Progenitor cell of endocrine pancreas (in vitro differentiated cells): ENCODE results near the gene ARSB. TPM values are rescaled to one million over a fixed set of nuclear protein-coding genes. Genes with fewer than 3 reads are reported as not detected.

Experiments used
- DNase-seq: peaks from one replicate; pipeline ENCODE4 v3.0.0; 2021; ENCODE audit warnings: low spot score; ENCODE audit not compliant: unreplicated experiment
- H3K27ac Mint-ChIP-seq: 2 replicates; pipeline ENCODE4 v1.8.0; 2021; ENCODE audit warnings: mild to moderate bottlenecking, moderate library complexity, mixed read lengths
- H3K27me3 Mint-ChIP-seq: 2 replicates; pipeline ENCODE4 v1.8.0; 2021; ENCODE audit warnings: mixed read lengths
- H3K36me3 Mint-ChIP-seq: 2 replicates; pipeline ENCODE4 v1.8.0; 2022; ENCODE audit warnings: mixed read lengths; ENCODE audit not compliant: insufficient read depth
- H3K4me1 Mint-ChIP-seq: 2 replicates; pipeline ENCODE4 v1.8.0; 2021; ENCODE audit warnings: low read depth, mixed read lengths
- H3K4me3 Mint-ChIP-seq: 2 replicates; pipeline ENCODE4 v1.8.0; 2021; ENCODE audit warnings: low read depth, mild to moderate bottlenecking, moderate library complexity, mixed read lengths
- H3K9me3 Mint-ChIP-seq: 2 replicates; pipeline ENCODE4 v1.8.0; 2021; ENCODE audit warnings: low read depth, mixed read lengths
- CTCF ChIP-seq: fragments of 200-600 bp; sonication (generic); IDR thresholded peaks from one replicate; pipeline ENCODE4 v1.5.0; 2021; ENCODE audit warnings: antibody characterized with exemption, mild to moderate bottlenecking; ENCODE audit not compliant: unreplicated experiment
- total RNA-seq: library from RNA; stranded (reverse); gene quantifications from 2 replicates; pipeline ENCODE4 v1.2.1, GENCODE V29; 2021

The ARSB gene
- total RNA-seq, 1 donor from 2014 or later: 17.7 TPM

- TF ChIP-seq CTCF: no peak
- Mint-ChIP-seq H3K4me1 (peaks cover 18% of the 10 kb centered on the region), H3K4me3 (no peak overlapping the region), H3K9me3 (no peaks in the 10 kb centered on the region), H3K27ac (no peak overlapping the region), H3K27me3 (no peaks in the 10 kb centered on the region), H3K36me3 (no peaks in the 10 kb centered on the region)
- DNase-seq: no peak
These were observed 12.3 kb downstream of the ARSB start for GRCh38 chr5:78972654-78973428.

GRCh38 chr5:78971998-78972397 lies 13.1 kb downstream of the ARSB start:
- TF ChIP-seq CTCF: no peak
- Mint-ChIP-seq H3K36me3 (no peaks in the 10 kb centered on the region), H3K4me1 (peaks cover 18% of the 10 kb centered on the region), H3K9me3 (no peaks in the 10 kb centered on the region), H3K4me3 (no peak overlapping the region), H3K27me3 (no peaks in the 10 kb centered on the region), H3K27ac (no peak overlapping the region)
- no peak for DNase-seq

GRCh38 chr5:78968781-78969180 lies 16.3 kb downstream of the ARSB start:
- H3K27ac Mint-ChIP-seq: no peak overlapping the region
- no peak overlapping the region for H3K4me3 Mint-ChIP-seq
- H3K27me3 Mint-ChIP-seq: no peaks in the 10 kb centered on the region
- H3K4me1 Mint-ChIP-seq: peaks cover 12% of the 10 kb centered on the region
- no peaks in the 10 kb centered on the region for H3K36me3 Mint-ChIP-seq
- no peak for DNase-seq
- H3K9me3 Mint-ChIP-seq: no peaks in the 10 kb centered on the region
- no peak for TF ChIP-seq CTCF

- no peaks in the 10 kb centered on the region for H3K9me3 Mint-ChIP-seq
- H3K27me3 Mint-ChIP-seq: no peaks in the 10 kb centered on the region
- DNase-seq: no peak
- peaks cover 10% of the 10 kb centered on the region for H3K4me1 Mint-ChIP-seq
- peaks cover 6% of the 10 kb centered on the region for H3K36me3 Mint-ChIP-seq
- TF ChIP-seq CTCF: peak; percentile 55
- H3K4me3 Mint-ChIP-seq: no peak overlapping the region
- H3K27ac Mint-ChIP-seq: no peak overlapping the region
These were observed 20.2 kb downstream of the ARSB start for GRCh38 chr5:78964889-78965288.

- Mint-ChIP-seq H3K27me3 (no peaks in the 10 kb centered on the region), H3K27ac (no peak overlapping the region), H3K4me3 (no peak overlapping the region), H3K9me3 (no peaks in the 10 kb centered on the region), H3K36me3 (peaks cover 6% of the 10 kb centered on the region), H3K4me1 (peaks cover 22% of the 10 kb centered on the region)
- no peak for TF ChIP-seq CTCF
- DNase-seq: no peak
These were observed 23.4 kb downstream of the ARSB start for GRCh38 chr5:78961743-78962142.
